HepG2 (cell line): Measurements from ENCODE around the gene NEMP2.

Experiments
- BATF2 ChIP-seq: sonication (generic); formaldehyde crosslinking; IDR thresholded peaks from 2 replicates; pipeline ENCODE4 v1.8.0; 2022; ENCODE audit warnings: mild to moderate bottlenecking, missing genetic modification reagents, moderate library complexity
- BORCS8-MEF2B ChIP-seq: sonication (generic); formaldehyde crosslinking; IDR thresholded peaks from 2 replicates; pipeline ENCODE4 v1.8.0; 2022; ENCODE audit warnings: mild to moderate bottlenecking, missing genetic modification reagents
- CTCF ChIP-seq: sonication (generic); formaldehyde crosslinking; IDR thresholded peaks from 2 replicates; pipeline ENCODE4 v1.5.0; 2020; ENCODE audit warnings: mild to moderate bottlenecking, missing genetic modification reagents, moderate library complexity
- ELF4 ChIP-seq: sonication (generic); formaldehyde crosslinking; IDR thresholded peaks from 2 replicates; pipeline ENCODE4 v1.5.0; 2020; ENCODE audit warnings: missing genetic modification reagents, mild to moderate bottlenecking, moderate library complexity, borderline replicate concordance
- IKZF1 ChIP-seq: fragments of 450-650 bp; IDR thresholded peaks from 2 replicates; pipeline ENCODE4 v1.7.1; 2016
- JUNB ChIP-seq: sonication (generic); formaldehyde crosslinking; IDR thresholded peaks from 2 replicates; pipeline ENCODE4 v1.8.0; 2022; ENCODE audit warnings: missing genetic modification reagents, mild to moderate bottlenecking, borderline replicate concordance
- NFE2 ChIP-seq: sonication (generic); formaldehyde crosslinking; IDR thresholded peaks from 2 replicates; pipeline ENCODE4 v1.4.0; 2020; ENCODE audit warnings: missing genetic modification reagents
- RAD51 ChIP-seq: fragments of 450-650 bp; IDR thresholded peaks from 2 replicates; pipeline ENCODE4 v1.6.1; 2016; ENCODE audit warnings: borderline replicate concordance
- SP1 ChIP-seq, 2 experiments: fragments of 450-650 bp in 1 of 2; sonication (generic) in 1 of 2; formaldehyde crosslinking in 1 of 2; IDR thresholded peaks; 2 replicates each; pipeline versions ENCODE4 v1.4.0 to v1.6.1; 2016 to 2020; ENCODE audit warnings: missing genetic modification reagents in 1 of 2
- ZNF614 ChIP-seq: IDR thresholded peaks from 2 replicates; pipeline ENCODE4 v1.6.1; 2018; ENCODE audit warnings: missing biosample characterization, missing genetic modification reagents, inconsistent platforms, borderline replicate concordance

DNA sequence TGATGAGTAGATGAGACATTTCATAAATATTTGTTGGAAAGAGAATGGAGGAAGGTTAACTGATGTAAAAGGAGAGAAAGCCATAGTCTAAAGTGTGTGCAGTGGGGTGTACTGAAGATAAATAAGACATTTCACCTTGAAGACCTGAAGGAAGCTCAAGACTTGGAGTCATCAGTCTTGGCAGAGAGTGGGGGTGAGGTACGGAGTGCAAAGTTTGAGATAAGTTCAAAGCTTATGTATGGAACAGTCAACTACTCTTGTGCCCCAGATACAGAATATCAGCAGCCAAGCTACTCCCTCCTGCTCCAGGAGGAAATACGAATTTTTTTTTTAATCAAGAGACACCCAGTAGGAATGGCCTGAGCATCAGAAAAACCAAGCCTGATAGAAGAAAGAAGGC is 30.3 kb upstream of the NEMP2 start:
- TF ChIP-seq SP1 (IDR thresholded peaks at IDR 0.05) = no peak
- no peak for TF ChIP-seq SP1 (CRISPR knock-in tag; IDR thresholded peaks at IDR 0.05)
- no peak for TF ChIP-seq IKZF1
- TF ChIP-seq ELF4 (CRISPR knock-in tag) = no peak
- TF ChIP-seq BATF2 (CRISPR knock-in tag) = no peak
- TF ChIP-seq CTCF (CRISPR knock-in tag) = no peak
- TF ChIP-seq RAD51 = no peak
- no peak for TF ChIP-seq ZNF614 (CRISPR knock-in tag)
- no peak for TF ChIP-seq BORCS8-MEF2B (CRISPR knock-in tag)
- TF ChIP-seq JUNB (CRISPR knock-in tag) = no peak
- no peak for TF ChIP-seq NFE2
